PC-3 (cell line): ENCODE results near the gene BARHL2.

Experiments
- EZH2phosphoT487 ChIP-seq: fragments of 300-600 bp; sonication (generic); IDR thresholded peaks from 2 replicates; pipeline ENCODE4 v1.6.1; 2018; ENCODE audit warnings: mild to moderate bottlenecking, antibody characterized with exemption, low read length, borderline replicate concordance
- TF ChIP-seq, protein P1 (sequence below): fragments of 300-600 bp; sonication (generic); conservative IDR thresholded peaks from 2 replicates; pipeline ENCODE4 v1.5.1; 2017; ENCODE audit warnings: antibody characterized with exemption, low read depth, mild to moderate bottlenecking, low read length

DNA sequence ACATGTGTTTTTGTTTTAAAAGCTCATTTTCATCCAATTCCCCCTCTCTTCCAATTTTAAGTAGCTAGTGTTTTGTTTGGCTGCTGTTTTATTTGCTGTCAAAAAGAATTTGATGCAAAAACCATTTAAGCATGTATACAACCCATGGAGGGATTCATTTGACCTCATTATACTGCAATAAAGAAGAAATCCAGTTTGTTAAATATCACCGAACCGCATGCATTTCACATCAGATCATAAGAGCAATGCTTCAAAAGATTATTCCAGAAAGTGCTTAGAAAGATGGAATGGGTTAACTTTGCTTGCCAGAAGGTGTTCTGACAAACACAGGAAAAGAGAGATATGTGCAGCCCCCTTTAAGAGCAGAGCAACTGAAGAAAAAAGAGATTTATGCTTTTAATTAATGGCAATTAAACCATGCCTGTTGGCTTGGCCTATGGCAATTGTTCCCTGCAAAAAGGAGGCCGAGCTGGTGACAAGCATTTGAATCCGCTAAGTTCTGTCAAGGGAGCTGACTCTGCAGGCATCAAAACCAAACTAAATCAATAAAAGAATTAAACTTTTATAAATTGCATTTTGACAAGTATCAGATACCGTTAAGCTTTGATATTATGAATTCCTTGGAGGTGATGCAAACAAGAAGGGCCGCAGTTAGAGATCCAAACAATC is 14.4 kb upstream of the BARHL2 start:
- TF ChIP-seq, protein P1, sequence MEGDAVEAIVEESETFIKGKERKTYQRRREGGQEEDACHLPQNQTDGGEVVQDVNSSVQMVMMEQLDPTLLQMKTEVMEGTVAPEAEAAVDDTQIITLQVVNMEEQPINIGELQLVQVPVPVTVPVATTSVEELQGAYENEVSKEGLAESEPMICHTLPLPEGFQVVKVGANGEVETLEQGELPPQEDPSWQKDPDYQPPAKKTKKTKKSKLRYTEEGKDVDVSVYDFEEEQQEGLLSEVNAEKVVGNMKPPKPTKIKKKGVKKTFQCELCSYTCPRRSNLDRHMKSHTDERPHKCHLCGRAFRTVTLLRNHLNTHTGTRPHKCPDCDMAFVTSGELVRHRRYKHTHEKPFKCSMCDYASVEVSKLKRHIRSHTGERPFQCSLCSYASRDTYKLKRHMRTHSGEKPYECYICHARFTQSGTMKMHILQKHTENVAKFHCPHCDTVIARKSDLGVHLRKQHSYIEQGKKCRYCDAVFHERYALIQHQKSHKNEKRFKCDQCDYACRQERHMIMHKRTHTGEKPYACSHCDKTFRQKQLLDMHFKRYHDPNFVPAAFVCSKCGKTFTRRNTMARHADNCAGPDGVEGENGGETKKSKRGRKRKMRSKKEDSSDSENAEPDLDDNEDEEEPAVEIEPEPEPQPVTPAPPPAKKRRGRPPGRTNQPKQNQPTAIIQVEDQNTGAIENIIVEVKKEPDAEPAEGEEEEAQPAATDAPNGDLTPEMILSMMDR, result no peak
- no peak for TF ChIP-seq EZH2phosphoT487
